GM19452 (cell line): ENCODE data around the gene CACNA1C.

Experiments used
- ATAC-seq: cut with Tn5 transposase; IDR thresholded peaks from one replicate; pipeline ENCODE4 v1.9.1; 2021; ENCODE audit not compliant: unreplicated experiment

The CACNA1C gene

GRCh38 chr12:2493086-2493485 lies 440.3 kb downstream of the CACNA1C start:
- no peak for ATAC-seq

- ATAC-seq: no peak
Measured at GRCh38 chr12:2494486-2495192, 441.9 kb downstream of the CACNA1C start.

- ATAC-seq: no peak
Measured at GRCh38 chr12:2495417-2496112, 442.8 kb downstream of the CACNA1C start.

GRCh38 chr12:2498964-2499500 lies 446.2 kb downstream of the CACNA1C start:
- ATAC-seq: no peak

- ATAC-seq: no peak
Measured at GRCh38 chr12:2501464-2502191, 448.8 kb downstream of the CACNA1C start.

GRCh38 chr12:2503036-2503435 lies 450.2 kb downstream of the CACNA1C start:
- ATAC-seq: no peak

- no peak for ATAC-seq
Measured at GRCh38 chr12:2503762-2504161, 451.0 kb downstream of the CACNA1C start.

GRCh38 chr12:2504577-2504976 lies 451.8 kb downstream of the CACNA1C start:
- no peak for ATAC-seq

- ATAC-seq: no peak
Measured at GRCh38 chr12:2507814-2508213, 455.0 kb downstream of the CACNA1C start.

- ATAC-seq: no peak
Measured at GRCh38 chr12:2509137-2509536, 456.4 kb downstream of the CACNA1C start.

- no peak for ATAC-seq
Measured at GRCh38 chr12:2510045-2510444, 457.3 kb downstream of the CACNA1C start.

GRCh38 chr12:2513141-2514037 lies 460.6 kb downstream of the CACNA1C start:
- no peak for ATAC-seq

- no peak for ATAC-seq
Measured at GRCh38 chr12:2514038-2514340, 461.2 kb downstream of the CACNA1C start.

- ATAC-seq: no peak
Measured at GRCh38 chr12:2520722-2521246, 468.0 kb downstream of the CACNA1C start.

GRCh38 chr12:2523317-2523716 lies 470.5 kb downstream of the CACNA1C start:
- ATAC-seq: no peak

- no peak for ATAC-seq
Measured at GRCh38 chr12:2523844-2524243, 471.1 kb downstream of the CACNA1C start.

- ATAC-seq: no peak
Measured at GRCh38 chr12:2526371-2526770, 473.6 kb downstream of the CACNA1C start.

- no peak for ATAC-seq
Measured at GRCh38 chr12:2528001-2528400, 475.2 kb downstream of the CACNA1C start.

- ATAC-seq: no peak
Measured at GRCh38 chr12:2529807-2530206, 477.0 kb downstream of the CACNA1C start.

GRCh38 chr12:2531371-2531770 lies 478.6 kb downstream of the CACNA1C start:
- no peak for ATAC-seq

GRCh38 chr12:2533036-2533435 lies 480.2 kb downstream of the CACNA1C start:
- no peak for ATAC-seq
